ENCODE results near the gene TECR. TPM values are rescaled to one million over a fixed set of nuclear protein-coding genes. Genes with fewer than 3 reads are reported as not detected.

The TECR gene
- total RNA-seq, 3 donors from 2014 or later (not counting 1 experiment from before 2014, with no cell fraction given): 123 to 158 (median 131) TPM

DNA sequence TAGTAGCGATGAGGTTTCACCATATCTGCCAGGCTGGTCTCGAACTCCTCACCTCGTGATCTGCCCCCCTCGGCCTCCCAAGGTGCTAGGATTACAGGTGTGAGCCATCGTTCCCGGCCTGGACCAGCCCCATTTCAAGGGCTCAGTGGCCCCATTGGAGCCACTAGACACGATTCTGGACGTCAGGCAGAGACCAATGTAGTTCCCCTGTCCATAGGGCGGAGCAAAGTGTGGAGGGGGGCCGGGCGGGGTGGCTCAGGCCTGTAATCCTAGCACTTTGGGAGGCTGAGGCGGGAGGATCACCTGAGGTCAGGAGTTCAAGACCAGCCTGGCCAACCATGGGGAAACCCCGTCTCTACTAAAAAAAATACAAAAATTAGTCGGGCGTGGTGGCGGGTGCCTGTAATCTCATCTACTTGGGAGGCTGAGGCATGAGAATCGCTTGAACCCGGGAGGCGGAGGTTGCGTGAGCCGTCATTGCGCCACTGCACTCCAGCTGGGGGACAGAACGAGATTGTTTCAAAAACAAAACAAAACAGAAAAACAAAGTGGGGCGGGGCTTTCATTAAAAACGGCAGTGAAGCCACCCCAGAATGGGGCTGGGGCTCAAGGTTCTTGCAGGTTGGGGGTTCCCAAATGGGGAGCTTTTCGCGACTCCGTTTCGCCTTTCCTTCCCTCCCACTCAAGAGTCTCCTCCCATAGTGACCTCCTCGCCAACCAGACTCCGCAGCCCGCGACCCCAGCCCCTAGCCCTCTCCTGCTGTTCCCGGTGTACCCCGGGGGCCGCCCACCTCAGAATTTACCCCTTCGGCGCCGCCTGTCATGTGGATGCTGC lies 758 bp upstream of the TECR start:
- Mint-ChIP-seq H3K4me1 (peaks cover 11 to 12% of the 10 kb centered on the region in 2 donors), H3K9me3 (no peaks in the 10 kb centered on the region), H3K27me3 (ENCODE audit: low read depth in 2 of 2) (no peaks in the 10 kb centered on the region), H3K27ac (peak overlapping the region; percentile 95 to 97), H3K36me3 (no peaks in the 10 kb centered on the region), H3K4me3 (peak overlapping the region; percentile 96)
- TF ChIP-seq CTCF (IDR thresholded peaks at IDR 0.05): no peak
- Histone ChIP-seq H3K4me3 (ENCODE audit: low read length) (peak overlapping the region; percentile 53), H3K36me3 (ENCODE audit: control insufficient read depth, insufficient read depth, low read length) (no peaks in the 10 kb centered on the region), H3K27ac (ENCODE audit: low read length) (peak overlapping the region; percentile 86), H3K9me3 (ENCODE audit: control insufficient read depth, insufficient read depth, low read length) (no peaks in the 10 kb centered on the region), H3K27me3 (ENCODE audit: control insufficient read depth, insufficient read depth, low read length) (no peaks in the 10 kb centered on the region), H3K4me1 (ENCODE audit: control insufficient read depth, insufficient read depth, low read length) (peaks cover 28% of the 10 kb centered on the region)
- intact Hi-C loops (cut with micrococcal nuclease): loop anchor here (1.0 to 2.0 kb wide), 2 partner anchors 10 to 392 kb away; partner anchors contain the start of genes ASF1B and DNAJB1
- WGBS (ENCODE audit: insufficient coverage): 41% methylated on average over 39 of the region's 39 CpGs
- DNase-seq (no peak), ATAC-seq (peak; percentile 16 to 24 (median 22))

DNA sequence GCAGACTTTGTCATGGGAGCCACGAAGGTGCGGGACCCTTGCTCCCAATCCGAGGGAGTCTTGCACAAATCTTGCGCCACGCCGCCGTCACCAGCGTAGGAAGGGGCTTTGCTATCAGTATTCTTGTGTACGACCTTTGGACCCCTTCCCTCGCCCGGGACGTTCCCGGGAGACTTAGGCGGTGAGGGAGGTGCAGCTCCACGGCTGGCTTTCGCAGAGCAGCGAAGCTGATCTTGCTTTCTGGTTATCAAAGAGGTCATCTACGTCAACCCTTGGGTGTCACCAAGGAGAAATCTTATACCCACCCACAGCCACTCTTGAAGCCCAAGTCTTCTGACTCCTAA lies 583 bp downstream of the TECR start:
- H3K36me3 Mint-ChIP-seq: no peaks in the 10 kb centered on the region
- H3K4me1 ChIP-seq (ENCODE audit: control insufficient read depth, insufficient read depth, low read length): peaks cover 20% of the 10 kb centered on the region
- peak overlapping the region; percentile 95 to 97 for H3K27ac Mint-ChIP-seq
- no peaks in the 10 kb centered on the region for H3K9me3 Mint-ChIP-seq
- peak overlapping the region; percentile 64 for H3K4me3 ChIP-seq (ENCODE audit: low read length)
- H3K4me3 Mint-ChIP-seq: peak overlapping the region; percentile 96
- ATAC-seq (no peak), DNase-seq (peak in 1 of 2 donors; percentile 71)
- H3K4me1 Mint-ChIP-seq: peaks cover 9 to 12% of the 10 kb centered on the region in 2 donors
- H3K36me3 ChIP-seq (ENCODE audit: control insufficient read depth, insufficient read depth, low read length): no peaks in the 10 kb centered on the region
- no peak for TF ChIP-seq CTCF (IDR thresholded peaks at IDR 0.05)
- intact Hi-C loops (cut with micrococcal nuclease): no loop called here
- no peaks in the 10 kb centered on the region for H3K27me3 ChIP-seq (ENCODE audit: control insufficient read depth, insufficient read depth, low read length)
- 0% methylated on average over 18 of the region's 18 CpGs for WGBS (ENCODE audit: insufficient coverage)
- H3K9me3 ChIP-seq (ENCODE audit: control insufficient read depth, insufficient read depth, low read length): no peaks in the 10 kb centered on the region
- H3K27me3 Mint-ChIP-seq (ENCODE audit: low read depth in 2 of 2): no peaks in the 10 kb centered on the region
- peak overlapping the region; percentile 73 for H3K27ac ChIP-seq (ENCODE audit: low read length)

GRCh38 chr19:14530506-14530905 lies 1.1 kb downstream of the TECR start:
- TF ChIP-seq CTCF (IDR thresholded peaks at IDR 0.05): no peak
- Mint-ChIP-seq H3K4me1 (peaks cover 9 to 12% of the 10 kb centered on the region in 2 donors), H3K9me3 (no peaks in the 10 kb centered on the region), H3K27ac (peak overlapping the region; percentile 95 to 97), H3K27me3 (ENCODE audit: low read depth in 2 of 2) (no peaks in the 10 kb centered on the region), H3K36me3 (no peaks in the 10 kb centered on the region), H3K4me3 (peak overlapping the region; percentile 40)
- 50% methylated on average over 3 of the region's 3 CpGs for WGBS (ENCODE audit: insufficient coverage)
- H3K4me3 ChIP-seq (ENCODE audit: low read length): no peak overlapping the region
- ATAC-seq (no peak), DNase-seq (no peak)
- H3K27ac ChIP-seq (ENCODE audit: low read length): peak overlapping the region; percentile 73
- H3K9me3 ChIP-seq (ENCODE audit: control insufficient read depth, insufficient read depth, low read length): no peaks in the 10 kb centered on the region
- intact Hi-C loops (cut with micrococcal nuclease): no loop called here
- no peaks in the 10 kb centered on the region for H3K36me3 ChIP-seq (ENCODE audit: control insufficient read depth, insufficient read depth, low read length)
- no peaks in the 10 kb centered on the region for H3K27me3 ChIP-seq (ENCODE audit: control insufficient read depth, insufficient read depth, low read length)
- H3K4me1 ChIP-seq (ENCODE audit: control insufficient read depth, insufficient read depth, low read length): peaks cover 20% of the 10 kb centered on the region

Measured in natural killer cell (primary cell).